ENCODE measurements around the gene ARHGAP31. TPM values are rescaled to one million over a fixed set of nuclear protein-coding genes. Genes with fewer than 3 reads are reported as not detected.

Gene ARHGAP31
- total and polyA plus RNA-seq, 10 of the 15 experiments (the other 5 are each of a cell fraction or from before 2014, with no cell fraction given): 0.97 to 29.8 (median 10.3) TPM

- 95% methylated on average over 3 of the region's 3 CpGs for whole genome bisulfite sequencing (ENCODE audit: insufficient coverage, insufficient replicate concordance, low lambda C conversion rate, missing lambda C conversion rate)
These were observed 86.5 kb downstream of the ARHGAP31 start for GRCh38 chr3:119380697-119381096.

More at GRCh38 chr3:119380697-119381096, 86.5 kb downstream of the ARHGAP31 start:
- FAIRE-seq (no peak), ATAC-seq (no peak), DNase-seq (ENCODE audit: low read depth, low spot score) (no peak)
- TF ChIP-seq RAD21 (IDR thresholded peaks at IDR 0.05; ENCODE audit: insufficient read depth, low read depth, low read length) (peak; percentile 21; the same call in 1 of the 2 replicates), ZNF207 (IDR thresholded peaks at IDR 0.05; ENCODE audit: borderline replicate concordance) (no peak), FOXK2 (IDR thresholded peaks at IDR 0.05) (no peak), USF1 (IDR thresholded peaks at IDR 0.05; ENCODE audit: borderline replicate concordance, extremely low read length, insufficient read depth, low read depth, low read length) (no peak), ZBED1 (IDR thresholded peaks at IDR 0.05; ENCODE audit: borderline replicate concordance) (no peak), CBFB (IDR thresholded peaks at IDR 0.05; ENCODE audit: low read depth) (no peak), CTCF (IDR thresholded peaks at IDR 0.05 in 2 of 3, conservative IDR thresholded peaks at IDR 0.05 in 1 of 3; ENCODE audit: control insufficient read depth in 2 of 3, extremely low read depth in 1 of 3, insufficient read depth in 1 of 3, low read depth in 3 of 3, low read length in 3 of 3) (no peak)
- in situ Hi-C loops (cut with MboI): no loop called here
- POLR2A ChIA-PET: no interaction called here
- Histone ChIP-seq H3K4me2 (ENCODE audit: control insufficient read depth, insufficient read depth) (no peak overlapping the region), H3K36me3 (ENCODE audit: control insufficient read depth in 2 of 2, insufficient read depth in 2 of 2, low read length in 1 of 2) (peaks cover 1 to 16% of the 10 kb centered on the region in 2 experiments; a peak in 3 of 4 replicates), H3K27ac (ENCODE audit: control insufficient read depth, insufficient read depth) (no peak overlapping the region), H3K4me1 (ENCODE audit: control insufficient read depth, insufficient read depth, low read length) (no peaks in the 10 kb centered on the region), H3K4me3 (no peak overlapping the region), H3K9me3 (replicated peaks; ENCODE audit: control insufficient read depth, insufficient read depth, low read length) (no peaks in the 10 kb centered on the region), H3K79me2 (ENCODE audit: control insufficient read depth, insufficient read depth, low read length) (no peaks in the 10 kb centered on the region), H4K20me1 (ENCODE audit: control insufficient read depth, insufficient read depth) (no peaks in the 10 kb centered on the region), H3K27me3 (replicated peaks in 1 of 2; ENCODE audit: control insufficient read depth in 2 of 2, insufficient read depth in 2 of 2, low read length in 1 of 2) (no peaks in the 10 kb centered on the region), H3K9ac (ENCODE audit: control insufficient read depth, insufficient read depth, low read length) (no peak overlapping the region), H2AFZ (ENCODE audit: control insufficient read depth, low read depth, low read length) (no peak overlapping the region)
- intact Hi-C loops (cut with micrococcal nuclease; ENCODE audit: unreplicated experiment): no loop called here
- RAD21 ChIA-PET (ENCODE audit: unreplicated experiment): no interaction called here
- CTCF ChIA-PET: no interaction called here
- SMC1A ChIA-PET (ENCODE audit: uncharacterized antibody, unreplicated experiment): no interaction called here
- BruUV-seq (replicated peaks): no TSS peak
